HepG2 (cell line): ENCODE data around the gene TXN. TPM values are rescaled to one million over a fixed set of nuclear protein-coding genes. Genes with fewer than 3 reads are reported as not detected.
A peak's percentile ranks its signal among the peaks of the same experiment; 100 is the strongest.

ENCODE experiments used
- ATF4 ChIP-seq, 2 experiments: fragments of 450-650 bp in 1 of 2; sonication (generic) in 1 of 2; formaldehyde crosslinking; IDR thresholded peaks; 2 replicates each; pipeline versions ENCODE4 v1.5.0 to v1.8.0; 2020 to 2022; ENCODE audit warnings: mild to moderate bottlenecking in 1 of 2, missing genetic modification reagents in 1 of 2
- HMGXB4 ChIP-seq, 2 experiments: sonication (generic) in 1 of 2; formaldehyde crosslinking in 1 of 2; IDR thresholded peaks; 2 replicates each; pipeline versions ENCODE4 v1.4.0 to v1.6.1; 2018 to 2020; ENCODE audit warnings: missing genetic modification reagents in 2 of 2, borderline replicate concordance in 1 of 2, low read depth in 1 of 2, mild to moderate bottlenecking in 1 of 2, missing biosample characterization in 1 of 2
- KDM2A ChIP-seq: sonication (generic); formaldehyde crosslinking; IDR thresholded peaks from 2 replicates; pipeline ENCODE4 v1.4.0; 2020; ENCODE audit warnings: low read depth, missing genetic modification reagents, borderline replicate concordance
- MAFF ChIP-seq: IDR thresholded peaks from 2 replicates; pipeline ENCODE4 v1.6.1; 2011; ENCODE audit warnings: low read depth, low read length, improper control_type of control experiment
- MIER2 ChIP-seq: IDR thresholded peaks from 2 replicates; pipeline ENCODE4 v1.6.1; 2016; ENCODE audit warnings: missing biosample characterization, missing genetic modification reagents
- MXD3 ChIP-seq: IDR thresholded peaks from 2 replicates; pipeline ENCODE4 v1.6.1; 2016; ENCODE audit warnings: mild to moderate bottlenecking, missing biosample characterization, missing genetic modification reagents
- NONO ChIP-seq, 2 experiments: fragments of 450-650 bp in 1 of 2; sonication (generic) in 1 of 2; formaldehyde crosslinking in 1 of 2; IDR thresholded peaks in 1 of 2; conservative IDR thresholded peaks in 1 of 2; 2 replicates each; pipeline versions ENCODE4 v1.6.1 to v1.8.0; 2017 to 2022; ENCODE audit warnings: mild to moderate bottlenecking in 1 of 2, missing genetic modification reagents in 1 of 2, moderate library complexity in 1 of 2
- REPIN1 ChIP-seq: sonication (generic); formaldehyde crosslinking; IDR thresholded peaks from 2 replicates; pipeline ENCODE4 v1.8.0; 2022; ENCODE audit warnings: missing genetic modification reagents, low read depth, mild to moderate bottlenecking, borderline replicate concordance
- RXRB ChIP-seq: IDR thresholded peaks from 2 replicates; pipeline ENCODE4 v1.6.1; 2016; ENCODE audit warnings: borderline replicate concordance, missing genetic modification reagents, missing compliant biosample characterization
- SYNCRIP ChIP-seq: fragments of 200-400 bp; formaldehyde crosslinking; IDR thresholded peaks from 2 replicates; pipeline ENCODE4 v1.6.1; 2018; ENCODE audit warnings: mild to moderate bottlenecking, low read depth, low read length; ENCODE audit not compliant: insufficient read depth
- TFDP1 ChIP-seq: IDR thresholded peaks from 2 replicates; pipeline ENCODE4 v1.6.1; 2016; ENCODE audit warnings: missing compliant biosample characterization, missing genetic modification reagents, borderline replicate concordance
- TFE3 ChIP-seq: IDR thresholded peaks from 2 replicates; pipeline ENCODE4 v1.6.1; 2016
- ZBED4 ChIP-seq: sonication (generic); formaldehyde crosslinking; IDR thresholded peaks from 2 replicates; pipeline ENCODE4 v1.4.0; 2020; ENCODE audit warnings: missing genetic modification reagents, borderline replicate concordance
- ZFP36L2 ChIP-seq: sonication (generic); formaldehyde crosslinking; IDR thresholded peaks from 2 replicates; pipeline ENCODE4 v1.4.0; 2020; ENCODE audit warnings: missing genetic modification reagents
- ZNF510 ChIP-seq: sonication (generic); formaldehyde crosslinking; IDR thresholded peaks from 2 replicates; pipeline ENCODE4 v1.4.0; 2020; ENCODE audit warnings: low read depth, mild to moderate bottlenecking, missing genetic modification reagents
- ZNF614 ChIP-seq: IDR thresholded peaks from 2 replicates; pipeline ENCODE4 v1.6.1; 2018; ENCODE audit warnings: missing biosample characterization, missing genetic modification reagents, inconsistent platforms, borderline replicate concordance
- ZNF781 ChIP-seq: sonication (generic); formaldehyde crosslinking; IDR thresholded peaks from 2 replicates; pipeline ENCODE4 v1.5.1; 2020; ENCODE audit warnings: borderline replicate concordance, mild to moderate bottlenecking, missing genetic modification reagents; ENCODE audit errors: not compliant biosample characterization
- polyA plus RNA-seq, 8 experiments: library from polyadenylated mRNA; depleted of rRNA in 3 of 8; stranded (reverse) in 7 of 8; unstranded in 1 of 8; fragments of >200 nt; fragmentation: Illumina TruSeq in 4 of 8; extraction: Trizol in 4 of 8; gene quantifications; 2 replicates each; pipeline versions ENCODE4 v1.2.1 to v1.2.3, GENCODE V29; 2011 to 2016; ENCODE audit warnings: low read depth in 4 of 8, missing spikeins in 1 of 8, mixed read lengths in 1 of 8; ENCODE audit not compliant: insufficient read depth in 1 of 8
- total RNA-seq, 5 experiments: library from RNA; depleted of rRNA; stranded (reverse); fragments of >200 nt; fragmentation: Illumina TruSeq; extraction: Trizol; gene quantifications; 2 replicates each; pipeline ENCODE4 v1.2.3, GENCODE V29; 2016; ENCODE audit warnings: low read depth in 1 of 5

Gene TXN
- total and polyA plus RNA-seq, 2 of the 13 experiments (the other 11 are each of a cell fraction or from before 2014, with no cell fraction given) = 364 to 470 TPM

- TF ChIP-seq ZBED4 (CRISPR knock-in tag) (0 out of 2 replicates have a peak, but pooled peaks have one; percentile 22), ZNF510 (CRISPR knock-in tag) (0 out of 2 replicates have a peak, but pooled peaks have one; percentile 53), TFDP1 (0 out of 2 replicates have a peak, but pooled peaks have one; percentile 12), REPIN1 (CRISPR knock-in tag) (0 out of 2 replicates have a peak, but pooled peaks have one; percentile 48), MAFF (no peak), MIER2 (CRISPR knock-in tag) (0 out of 2 replicates have a peak, but pooled peaks have one; percentile 10), ZNF614 (peak; percentile 53; the same call in 1 of the 2 replicates), RXRB (CRISPR knock-in tag) (peak; percentile 27; the same call in 1 of the 2 replicates), ZNF781 (CRISPR knock-in tag) (no peak), ZFP36L2 (CRISPR knock-in tag) (no peak), KDM2A (CRISPR knock-in tag) (no peak), HMGXB4 (CRISPR knock-in tag; IDR thresholded peaks at IDR 0.05; ENCODE audit: borderline replicate concordance in 1 of 2, low read depth in 1 of 2) (no peak), NONO (IDR thresholded peaks at IDR 0.05) (no peak), NONO (CRISPR knock-in tag; conservative IDR thresholded peaks at IDR 0.05) (no peak), TFE3 (CRISPR knock-in tag) (peak; percentile 65; the same call in 1 of the 2 replicates), SYNCRIP (no peak), ATF4 (CRISPR knock-in tag; IDR thresholded peaks at IDR 0.05) (peak in 1 of 2 experiments; percentile 56; a peak in 1 of 4 replicates), MXD3 (CRISPR knock-in tag) (no peak)
Observed at GRCh38 chr9:110213413-110214044, 42.8 kb downstream of the TXN start (continued).
